Right forelimb (tissue), 1 donor: ENCODE data around the gene PNKP.
"Not testable (repeated sequence)": the region's sequence is repeated elsewhere in the genome, so short reads cannot be mapped to it uniquely, and the experiment has no call there.

ENCODE experiments used
- DNase-seq: peaks from one replicate; pipeline ENCODE4 v3.0.0-alpha.2; 2018

The PNKP gene

DNA sequence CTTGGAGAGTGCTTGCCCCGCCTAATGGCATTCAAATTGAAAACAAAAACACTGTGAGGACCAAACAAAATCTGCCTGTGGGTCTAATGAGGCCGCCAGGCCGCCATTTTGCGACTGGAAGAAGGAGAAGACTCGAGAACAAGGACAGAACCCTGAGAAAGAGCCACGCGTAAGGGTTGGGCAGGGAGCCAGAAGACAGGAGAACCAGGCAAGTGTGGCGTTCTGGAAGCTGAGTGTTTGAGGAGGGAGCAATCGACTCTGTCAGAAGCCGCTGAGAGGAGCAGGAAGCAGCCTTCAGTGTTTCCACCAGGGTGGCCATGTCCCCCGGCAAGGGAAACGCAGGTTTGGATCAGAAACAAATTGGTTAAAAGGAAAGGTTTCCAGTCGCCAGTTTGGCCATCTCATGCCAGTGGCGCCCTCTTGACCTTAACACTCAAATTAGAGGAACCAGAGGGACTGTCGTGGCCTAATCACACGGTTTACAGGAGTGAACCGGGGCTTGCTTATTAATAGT, 26.6 kb downstream of the PNKP start:
- DNase-seq: no peak

GRCh38 chr19:49840321-49840720, 27.1 kb downstream of the PNKP start:
- no peak for DNase-seq

- no peak for DNase-seq
These were observed 27.7 kb downstream of the PNKP start for GRCh38 chr19:49839713-49840112.

DNA sequence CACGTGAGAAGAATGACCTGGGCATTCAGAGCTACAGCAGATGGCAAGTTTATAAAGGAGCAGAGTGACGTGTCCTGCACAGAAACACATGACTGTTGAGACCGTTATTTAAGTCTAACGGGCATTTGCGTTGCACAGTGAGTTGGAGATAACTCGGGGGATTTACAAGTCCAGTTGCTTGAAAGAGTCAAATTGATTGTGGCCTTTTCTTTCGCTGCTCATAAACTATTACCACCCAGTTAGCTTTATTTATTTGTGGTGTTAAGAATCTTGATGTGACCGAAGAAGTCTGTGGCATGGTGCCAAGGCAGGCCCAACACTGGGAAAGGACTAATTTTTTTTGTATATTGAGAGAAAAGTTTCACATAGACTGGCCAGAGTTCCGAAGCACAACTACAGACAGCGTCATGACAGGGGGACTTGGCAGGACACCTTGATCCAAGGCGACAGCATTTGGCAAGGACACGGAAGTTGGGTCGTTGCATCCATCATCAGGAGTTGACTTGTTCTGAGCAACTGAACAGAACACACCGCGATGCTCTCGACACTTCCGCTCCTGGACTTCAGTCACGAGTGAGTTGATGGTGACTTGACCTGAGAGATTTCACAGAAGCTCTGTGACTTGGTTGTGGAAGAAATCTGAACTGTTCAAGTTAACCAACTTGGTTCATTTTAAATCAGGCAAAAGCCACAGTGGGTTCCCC, 28.3 kb downstream of the PNKP start:
- DNase-seq: no peak

GRCh38 chr19:49837425-49837824, 30.0 kb downstream of the PNKP start:
- DNase-seq: no peak

DNA sequence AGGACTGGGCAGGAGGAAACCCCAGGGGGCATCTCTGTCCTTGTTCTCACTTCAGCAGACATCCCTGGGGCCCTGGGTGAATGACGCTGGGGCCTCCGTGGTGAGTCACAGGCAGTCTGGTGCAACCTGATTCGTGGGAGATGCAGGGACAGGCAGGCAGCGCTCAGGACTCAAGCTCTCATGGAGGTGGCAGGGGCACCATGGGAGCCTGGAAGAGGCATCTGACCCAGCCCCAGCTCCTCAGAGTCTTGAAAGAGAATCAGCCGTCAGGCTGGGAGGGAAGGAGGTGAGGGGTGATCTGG, 30.4 kb downstream of the PNKP start:
- DNase-seq: no peak

GRCh38 chr19:49836176-49837008, 31.0 kb downstream of the PNKP start:
- no peak for DNase-seq

DNA sequence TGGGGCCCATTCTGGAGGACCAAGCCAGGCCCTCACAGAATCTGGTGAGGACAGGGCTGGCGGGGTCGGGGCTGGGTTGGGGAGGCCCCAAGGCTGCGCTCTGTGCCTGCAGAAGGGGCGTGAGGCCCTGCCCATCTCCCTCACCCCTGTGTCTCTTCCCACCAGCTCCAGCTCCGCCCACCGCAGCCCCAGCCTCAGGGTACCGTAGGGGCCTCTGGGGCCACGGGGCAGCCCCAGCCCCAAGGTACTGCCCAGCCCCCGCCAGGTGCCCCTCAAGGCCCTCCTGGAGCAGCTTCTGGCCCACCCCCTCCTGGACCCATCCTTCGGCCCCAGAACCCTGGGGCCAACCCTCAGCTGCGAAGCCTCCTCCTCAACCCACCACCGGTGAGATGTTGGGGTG, 31.8 kb downstream of the PNKP start:
- DNase-seq: no peak

- no peak for DNase-seq
These were observed 33.8 kb downstream of the PNKP start for GRCh38 chr19:49833599-49833998.

DNA sequence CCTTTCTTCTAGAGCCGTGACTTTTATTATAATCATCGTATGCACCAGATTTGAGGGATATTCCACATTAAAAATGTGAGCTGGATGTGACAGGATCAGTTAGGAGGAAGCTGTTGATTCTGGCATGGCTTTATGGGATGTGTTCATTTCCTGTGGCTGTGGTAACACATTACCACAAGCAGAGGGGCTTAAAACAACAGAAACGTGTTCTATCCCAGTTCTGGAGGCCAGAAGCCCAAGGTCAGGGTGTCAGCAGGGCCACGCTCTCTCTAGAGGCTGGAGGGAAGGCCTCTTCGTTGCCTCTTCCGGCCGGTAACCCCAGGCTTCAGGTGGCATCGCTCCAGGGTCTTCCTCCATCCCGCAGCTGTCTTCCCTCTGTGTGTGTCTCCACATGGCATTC, 34.8 kb downstream of the PNKP start:
- DNase-seq: no peak

GRCh38 chr19:49831592-49831991, 35.8 kb downstream of the PNKP start:
- no peak for DNase-seq

DNA sequence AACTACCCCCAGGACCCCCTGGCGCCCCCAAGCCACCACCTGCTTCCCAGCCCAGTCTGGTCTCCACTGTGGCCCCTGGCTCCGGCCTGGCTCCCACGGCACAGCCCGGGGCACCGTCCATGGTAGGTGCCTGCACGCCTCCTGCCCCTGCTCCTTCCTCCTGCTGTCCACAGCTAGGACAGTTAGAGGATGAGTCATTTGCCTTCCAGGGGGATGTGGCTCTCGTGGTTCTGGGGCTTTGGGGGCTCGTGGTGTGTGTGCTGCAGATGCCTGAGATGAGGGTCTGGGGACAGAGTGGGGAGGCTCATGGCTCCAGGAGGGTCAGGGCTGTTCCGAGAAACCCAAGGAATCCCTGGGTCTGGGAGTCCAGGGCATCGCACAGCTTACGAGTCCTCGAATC, 36.6 kb downstream of the PNKP start:
- DNase-seq: no peak

DNA sequence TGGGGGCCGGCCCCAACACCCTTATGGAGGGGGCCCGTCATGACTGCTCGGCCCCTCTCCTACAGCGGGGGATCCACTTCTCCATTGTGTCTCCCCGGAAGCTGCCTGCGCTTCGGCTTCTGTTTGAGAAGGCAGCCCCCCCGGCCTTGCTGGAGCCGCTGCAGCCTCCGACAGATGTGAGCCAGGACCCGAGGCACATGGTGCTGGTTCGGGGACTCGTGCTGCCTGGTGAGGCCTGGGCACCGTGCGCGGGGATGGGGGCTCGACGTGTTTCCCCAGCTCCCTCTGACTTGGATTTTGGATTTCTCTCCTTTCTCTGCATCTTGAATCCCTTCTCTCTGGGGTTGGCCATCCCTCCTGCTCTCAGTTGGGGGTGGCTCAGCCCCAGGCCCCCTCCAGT, 37.7 kb downstream of the PNKP start:
- no peak for DNase-seq

GRCh38 chr19:49829200-49829599, 38.2 kb downstream of the PNKP start:
- DNase-seq: no peak

GRCh38 chr19:49827034-49827433, 40.3 kb downstream of the PNKP start:
- DNase-seq: no peak

DNA sequence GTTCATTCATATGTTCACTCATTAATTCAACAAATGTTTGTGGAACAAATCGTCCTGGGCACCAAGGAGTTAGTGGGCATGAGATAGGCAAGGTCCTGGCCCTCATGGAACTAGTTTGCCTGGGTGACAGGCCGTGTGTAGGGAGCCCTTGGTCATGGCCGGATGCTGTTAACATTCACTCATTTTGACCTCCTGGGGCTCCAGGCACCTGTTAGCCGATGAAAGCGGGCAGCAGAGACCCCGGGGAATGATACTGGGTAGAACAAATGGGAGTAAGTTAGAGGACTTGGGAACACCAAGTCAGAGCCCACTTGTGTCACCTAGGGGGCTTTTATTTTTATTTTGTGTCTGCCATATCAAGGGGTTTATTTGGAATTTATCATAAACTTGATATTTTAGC, 42.7 kb downstream of the PNKP start:
- no peak for DNase-seq

- no peak for DNase-seq
These were observed 43.9 kb downstream of the PNKP start for GRCh38 chr19:49823472-49823871.

DNA sequence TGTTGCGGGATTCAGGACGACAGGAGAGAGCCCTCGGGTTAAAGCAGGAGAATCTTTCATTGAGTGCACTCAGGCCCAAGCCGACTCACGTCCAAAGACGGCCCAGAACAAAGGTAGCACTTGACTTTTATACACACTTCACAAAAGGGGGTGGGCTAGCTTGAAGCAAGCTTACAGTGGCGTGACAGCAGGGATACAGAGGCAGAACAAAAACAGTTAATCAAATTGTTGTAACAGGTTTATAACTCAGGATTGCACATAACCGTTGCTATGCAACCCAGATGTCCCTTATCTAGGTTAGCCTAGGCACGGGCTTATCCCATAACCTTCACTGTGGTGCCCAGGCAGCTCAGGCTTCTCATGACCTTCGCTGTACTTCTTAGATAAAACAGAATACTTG, 47.3 kb downstream of the PNKP start:
- no peak for DNase-seq

GRCh38 chr19:49819452-49820115, 47.8 kb downstream of the PNKP start:
- not testable (repeated sequence) for DNase-seq

- DNase-seq: no peak
These were observed 48.6 kb downstream of the PNKP start for GRCh38 chr19:49818649-49819370.

DNA sequence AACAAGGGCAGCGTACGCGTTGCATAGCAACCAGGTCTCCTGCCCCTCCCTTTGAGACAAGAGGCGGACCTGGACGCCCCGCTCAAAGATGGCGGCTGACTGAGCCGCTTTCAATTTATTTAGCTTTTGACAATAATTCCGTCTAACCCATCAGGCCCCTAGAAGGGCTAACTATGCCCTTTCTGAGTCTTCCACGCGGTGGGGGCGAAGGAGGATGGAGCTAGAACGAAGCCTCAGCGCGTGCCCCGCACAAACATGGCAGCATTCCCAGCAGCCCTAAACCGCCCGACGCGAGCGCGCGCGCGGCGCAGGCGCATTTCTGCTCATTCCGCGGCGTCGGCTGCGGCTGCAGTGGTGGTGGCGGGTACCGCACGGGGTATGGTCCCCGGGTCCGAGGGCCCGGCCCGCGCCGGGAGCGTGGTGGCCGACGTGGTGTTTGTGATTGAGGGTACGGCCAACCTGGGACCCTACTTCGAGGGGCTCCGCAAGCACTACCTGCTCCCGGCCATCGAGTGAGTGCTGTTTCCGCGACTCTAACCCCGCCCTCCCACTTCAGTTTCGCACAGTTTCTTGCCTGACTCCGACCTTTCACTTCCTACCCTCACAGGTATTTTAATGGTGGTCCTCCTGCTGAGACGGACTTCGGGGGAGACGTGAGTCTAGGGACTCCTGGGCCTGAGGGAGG, 49.3 kb downstream of the PNKP start, which contains the start of gene MED25:
MED25 (plus strand) TSS at position 326 of the 685 bp plus-strand sequence; CDS start at position 379, 53 bp downstream.
- DNase-seq: peak; percentile 95

DNA sequence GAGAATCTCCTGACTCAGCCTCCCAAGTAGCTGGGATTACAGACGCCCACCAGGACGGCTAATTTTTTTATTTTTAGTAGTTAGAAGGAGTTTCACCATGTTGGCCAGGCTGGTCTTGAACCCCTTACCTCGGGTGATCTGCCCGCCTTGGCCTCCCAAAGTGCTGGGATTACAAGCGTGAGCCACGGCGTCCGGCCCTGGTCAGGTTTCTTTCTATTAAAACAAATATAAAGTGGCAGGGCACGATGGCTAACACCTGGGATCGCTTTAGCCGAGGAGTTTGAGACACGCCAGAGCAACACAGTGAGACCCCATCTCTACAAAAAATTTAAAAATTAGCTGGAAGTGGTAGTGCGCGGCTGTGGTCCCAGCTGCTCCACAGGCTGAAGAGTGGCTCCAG, 50.8 kb downstream of the PNKP start:
- no peak for DNase-seq
